Astrocyte of the hippocampus (primary cell): ENCODE results near the gene GUCY2D.

Experiments used
- DNase-seq: peaks from one replicate; pipeline ENCODE4 v3.0.0; 2011; ENCODE audit warnings: low read depth, low spot score

GUCY2D gene

GRCh38 chr17:7992516-7992915 is 9.9 kb upstream of the GUCY2D start:
- DNase-seq: peak; percentile 60

- DNase-seq: no peak
Observed at GRCh38 chr17:7992924-7993323, 9.5 kb upstream of the GUCY2D start.

DNA sequence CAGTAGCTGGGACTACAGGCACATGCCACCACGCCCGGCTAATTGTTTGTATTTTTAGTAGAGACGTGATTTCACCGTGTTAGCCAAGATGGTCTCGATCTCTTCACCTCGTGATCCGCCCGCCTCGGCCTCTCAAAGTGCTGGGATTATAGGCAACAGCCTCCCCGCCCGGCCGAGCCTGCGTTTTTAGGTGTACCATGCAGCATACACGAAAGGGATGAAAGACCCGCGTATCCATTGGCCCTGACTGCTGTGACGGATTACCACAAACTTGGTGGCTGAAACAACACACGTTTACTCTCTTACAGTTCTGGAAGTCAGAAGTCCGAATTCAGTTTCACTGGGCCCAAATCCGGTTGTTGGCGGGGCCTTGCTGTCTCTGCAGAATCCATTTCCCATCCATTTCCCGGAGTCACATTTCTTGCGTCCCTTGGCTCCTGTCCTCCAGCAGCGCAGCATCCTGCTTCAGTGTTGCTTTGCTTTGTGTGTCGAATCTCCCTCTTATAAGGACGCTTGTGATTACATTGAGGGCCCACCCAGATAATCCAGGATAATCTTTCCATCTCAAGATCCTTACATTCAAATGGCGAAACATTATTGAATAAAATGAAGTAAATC is 8.3 kb upstream of the GUCY2D start:
- DNase-seq: no peak

DNA sequence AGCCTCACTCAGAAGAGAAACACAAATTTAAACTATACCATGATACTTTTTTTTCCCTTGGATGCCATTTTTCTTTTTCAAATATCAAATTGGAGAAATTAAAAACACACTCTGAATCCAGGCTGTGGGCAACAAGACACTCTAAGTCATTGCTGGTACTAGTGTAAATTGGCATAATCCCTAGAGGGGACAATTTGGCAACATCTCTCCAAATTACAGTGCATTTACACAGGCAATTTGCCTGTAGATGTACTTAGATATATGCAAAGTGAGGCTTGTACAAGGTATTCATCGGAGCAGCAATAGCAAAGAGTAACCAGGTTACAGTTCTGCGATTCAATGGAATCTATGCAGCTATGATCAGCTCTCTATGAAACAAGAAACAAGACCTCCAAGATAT is 6.7 kb upstream of the GUCY2D start:
- DNase-seq: no peak

- DNase-seq: no peak
Observed at GRCh38 chr17:7997186-7997585, 5.2 kb upstream of the GUCY2D start.

DNA sequence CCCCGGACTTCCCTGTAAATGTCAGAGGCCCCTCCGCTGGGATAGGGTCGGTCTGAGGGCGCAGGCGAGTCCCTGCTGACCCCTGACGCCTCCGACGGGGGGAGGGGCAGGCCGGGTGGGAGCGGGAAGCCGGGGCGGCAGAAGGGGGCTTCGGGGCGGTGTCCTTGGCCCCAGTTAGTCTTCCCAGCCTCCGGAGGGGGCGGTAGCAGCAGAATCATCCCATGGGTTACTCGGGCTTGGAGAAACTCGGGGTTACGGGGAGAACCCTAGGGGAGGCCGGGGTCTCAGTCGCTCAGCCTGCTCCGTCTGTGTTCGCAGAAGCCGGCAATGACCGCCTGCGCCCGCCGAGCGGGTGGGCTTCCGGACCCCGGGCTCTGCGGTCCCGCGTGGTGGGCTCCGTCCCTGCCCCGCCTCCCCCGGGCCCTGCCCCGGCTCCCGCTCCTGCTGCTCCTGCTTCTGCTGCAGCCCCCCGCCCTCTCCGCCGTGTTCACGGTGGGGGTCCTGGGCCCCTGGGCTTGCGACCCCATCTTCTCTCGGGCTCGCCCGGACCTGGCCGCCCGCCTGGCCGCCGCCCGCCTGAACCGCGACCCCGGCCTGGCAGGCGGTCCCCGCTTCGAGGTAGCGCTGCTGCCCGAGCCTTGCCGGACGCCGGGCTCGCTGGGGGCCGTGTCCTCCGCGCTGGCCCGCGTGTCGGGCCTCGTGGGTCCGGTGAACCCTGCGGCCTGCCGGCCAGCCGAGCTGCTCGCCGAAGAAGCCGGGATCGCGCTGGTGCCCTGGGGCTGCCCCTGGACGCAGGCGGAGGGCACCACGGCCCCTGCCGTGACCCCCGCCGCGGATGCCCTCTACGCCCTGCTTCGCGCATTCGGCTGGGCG is 542 bp downstream of the GUCY2D start:
- DNase-seq: no peak

GRCh38 chr17:8003594-8004181 is 1.3 kb downstream of the GUCY2D start:
- no peak for DNase-seq

DNA sequence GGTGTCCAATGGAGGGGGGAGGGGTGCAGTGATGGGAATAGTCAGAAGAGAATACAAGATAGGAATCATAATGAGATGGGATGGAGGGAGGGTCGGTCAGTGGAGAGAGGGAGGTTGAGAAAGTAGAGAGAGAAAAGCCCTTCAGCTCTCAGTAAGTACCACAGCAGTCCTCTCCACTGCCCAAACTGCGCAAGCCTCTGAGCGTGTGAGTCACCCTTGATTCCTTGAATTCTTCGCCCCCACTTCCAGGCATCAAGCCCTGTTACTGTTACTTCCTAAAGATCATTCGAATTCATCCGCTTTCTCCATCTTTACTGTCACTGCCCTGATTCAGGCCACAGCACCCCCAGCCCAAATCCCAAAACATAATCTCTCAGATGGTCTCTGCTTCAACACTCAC is 2.5 kb downstream of the GUCY2D start:
- peak; percentile 51 for DNase-seq

GRCh38 chr17:8005357-8005756 is 2.9 kb downstream of the GUCY2D start:
- DNase-seq: no peak

DNA sequence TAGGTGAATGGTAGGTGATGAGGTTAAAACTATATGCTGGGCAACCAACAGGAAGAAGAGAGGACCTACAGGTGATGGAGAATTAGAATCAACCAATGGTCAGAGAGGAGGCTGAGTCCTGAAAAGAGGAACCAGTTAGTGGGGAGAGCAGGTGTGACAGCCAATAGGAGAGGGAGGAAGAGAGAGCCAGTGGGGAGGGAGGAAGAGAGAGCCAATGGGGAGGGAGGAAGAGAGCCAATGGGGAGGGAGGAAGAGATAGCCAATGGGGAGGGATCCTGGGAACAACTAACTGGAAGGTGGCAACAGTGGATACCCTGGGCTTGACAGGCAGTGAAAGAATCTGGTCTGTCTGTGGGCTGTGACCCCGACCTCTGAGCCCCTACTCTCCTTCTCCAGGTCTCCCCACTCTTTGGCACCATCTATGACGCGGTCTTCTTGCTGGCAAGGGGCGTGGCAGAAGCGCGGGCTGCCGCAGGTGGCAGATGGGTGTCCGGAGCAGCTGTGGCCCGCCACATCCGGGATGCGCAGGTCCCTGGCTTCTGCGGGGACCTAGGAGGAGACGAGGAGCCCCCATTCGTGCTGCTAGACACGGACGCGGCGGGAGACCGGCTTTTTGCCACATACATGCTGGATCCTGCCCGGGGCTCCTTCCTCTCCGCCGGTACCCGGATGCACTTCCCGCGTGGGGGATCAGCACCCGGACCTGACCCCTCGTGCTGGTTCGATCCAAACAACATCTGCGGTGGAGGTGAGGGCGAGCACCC is 3.7 kb downstream of the GUCY2D start:
- DNase-seq: no peak

- DNase-seq: no peak
Observed at GRCh38 chr17:8006836-8007680, 4.6 kb downstream of the GUCY2D start.

- no peak for DNase-seq
Observed at GRCh38 chr17:8007836-8008235, 5.4 kb downstream of the GUCY2D start.

- DNase-seq: no peak
Observed at GRCh38 chr17:8012045-8012580, 9.7 kb downstream of the GUCY2D start.

GRCh38 chr17:8012996-8013640 is 10.7 kb downstream of the GUCY2D start:
- DNase-seq: no peak

DNA sequence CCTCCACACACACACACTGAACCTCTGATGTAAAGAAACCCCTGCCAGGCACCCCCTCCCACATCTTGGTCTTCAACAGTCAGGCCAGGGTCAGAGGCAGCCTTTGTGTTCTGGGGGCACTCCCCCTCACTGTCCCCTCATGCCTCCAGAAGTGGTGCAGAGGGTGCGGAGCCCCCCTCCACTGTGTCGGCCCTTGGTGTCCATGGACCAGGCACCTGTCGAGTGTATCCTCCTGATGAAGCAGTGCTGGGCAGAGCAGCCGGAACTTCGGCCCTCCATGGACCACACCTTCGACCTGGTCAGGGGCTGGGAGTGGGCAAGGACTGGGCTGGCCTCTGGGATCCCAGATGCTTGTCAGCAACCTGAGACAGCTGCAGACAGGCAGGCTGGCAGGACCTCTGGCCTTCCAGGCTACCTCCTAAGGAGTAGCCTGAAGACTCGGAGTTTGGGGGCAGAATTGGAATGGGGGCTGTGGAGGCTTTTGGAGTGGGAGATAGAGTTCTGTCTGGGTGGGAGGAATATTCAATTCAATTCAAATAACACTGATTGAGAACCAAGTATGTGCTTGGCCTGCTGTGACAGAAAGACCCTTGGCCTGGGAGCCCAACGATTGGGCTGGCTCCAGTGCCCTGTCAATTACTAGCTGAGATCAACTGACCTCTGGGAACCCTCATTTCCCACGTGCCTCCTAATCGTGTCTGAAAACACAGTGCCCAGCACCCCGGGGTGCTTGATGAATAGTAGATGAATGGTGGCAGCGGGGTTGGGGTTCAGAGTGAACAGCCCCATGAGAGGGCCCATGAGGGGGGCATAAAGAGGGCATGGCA is 11.5 kb downstream of the GUCY2D start:
- no peak for DNase-seq

DNA sequence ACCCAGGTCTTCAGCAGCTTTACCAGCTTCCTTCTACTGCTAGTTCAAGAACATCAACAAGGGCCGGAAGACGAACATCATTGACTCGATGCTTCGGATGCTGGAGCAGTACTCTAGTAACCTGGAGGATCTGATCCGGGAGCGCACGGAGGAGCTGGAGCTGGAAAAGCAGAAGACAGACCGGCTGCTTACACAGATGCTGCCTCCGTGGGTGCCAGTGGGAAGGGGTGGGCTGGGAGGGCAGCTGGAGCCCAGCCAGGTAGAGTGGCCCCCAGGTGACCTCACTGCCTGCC is 12.1 kb downstream of the GUCY2D start:
- DNase-seq: no peak

DNA sequence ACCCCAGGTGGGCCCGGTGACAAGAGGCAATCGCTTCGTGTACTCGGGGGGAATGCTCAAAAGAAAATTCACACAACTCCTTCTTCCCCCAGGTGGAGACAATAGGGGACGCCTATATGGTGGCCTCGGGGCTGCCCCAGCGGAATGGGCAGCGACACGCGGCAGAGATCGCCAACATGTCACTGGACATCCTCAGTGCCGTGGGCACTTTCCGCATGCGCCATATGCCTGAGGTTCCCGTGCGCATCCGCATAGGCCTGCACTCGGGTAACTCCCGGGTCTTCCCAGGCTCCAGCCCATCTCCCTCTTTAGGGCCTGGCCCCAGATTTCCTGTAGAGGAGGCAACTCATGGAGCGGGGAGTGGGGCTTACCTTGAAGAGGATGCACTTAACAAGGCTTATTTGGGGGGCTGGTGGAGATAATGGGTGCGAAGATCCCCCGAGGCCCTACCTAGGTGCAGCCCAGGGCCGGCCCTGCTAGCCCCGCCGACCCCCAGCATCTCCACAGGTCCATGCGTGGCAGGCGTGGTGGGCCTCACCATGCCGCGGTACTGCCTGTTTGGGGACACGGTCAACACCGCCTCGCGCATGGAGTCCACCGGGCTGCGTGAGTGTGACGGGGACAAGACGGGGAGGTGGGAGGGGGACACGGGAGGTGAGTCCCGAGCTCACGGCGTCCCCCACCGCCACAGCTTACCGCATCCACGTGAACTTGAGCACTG is 13.0 kb downstream of the GUCY2D start:
- DNase-seq: no peak

DNA sequence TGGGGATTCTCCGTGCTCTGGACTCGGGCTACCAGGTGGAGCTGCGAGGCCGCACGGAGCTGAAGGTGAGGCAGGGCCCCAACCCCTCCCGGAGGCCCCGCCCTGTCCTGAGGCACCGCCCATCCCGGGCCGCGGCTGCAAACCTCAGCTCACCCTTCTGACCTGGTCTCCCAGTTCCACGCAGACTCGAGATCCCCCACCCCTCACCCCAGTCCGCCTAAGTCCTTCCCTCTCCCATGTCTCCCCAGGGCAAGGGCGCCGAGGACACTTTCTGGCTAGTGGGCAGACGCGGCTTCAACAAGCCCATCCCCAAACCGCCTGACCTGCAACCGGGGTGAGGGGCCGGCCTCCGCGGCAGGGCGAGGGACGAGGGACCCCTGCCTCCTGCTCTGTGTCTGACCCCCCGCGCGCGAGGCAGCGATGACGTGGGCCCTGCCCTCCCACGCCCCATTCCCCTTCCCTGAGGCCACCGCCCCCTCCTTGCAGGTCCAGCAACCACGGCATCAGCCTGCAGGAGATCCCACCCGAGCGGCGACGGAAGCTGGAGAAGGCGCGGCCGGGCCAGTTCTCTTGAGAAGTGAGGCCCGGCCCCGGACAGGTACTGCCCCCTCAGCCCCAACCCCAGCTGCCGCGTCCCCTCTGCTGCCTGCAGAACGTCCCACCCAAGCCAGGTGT is 13.7 kb downstream of the GUCY2D start:
- DNase-seq: no peak
